SK-N-MC (cell line): Measurements from ENCODE around the gene RNU1-1.

Source experiments
- EZH2 ChIP-seq: fragments of 200-600 bp; sonication (generic); IDR thresholded peaks from one replicate; pipeline ENCODE4 v1.6.1; 2017; ENCODE audit warnings: antibody characterized with exemption
- POLR2AphosphoS5 ChIP-seq: IDR thresholded peaks from 2 replicates; pipeline ENCODE4 v1.6.1; 2012; ENCODE audit warnings: mild to moderate bottlenecking, low read depth, low read length, borderline replicate concordance

DNA sequence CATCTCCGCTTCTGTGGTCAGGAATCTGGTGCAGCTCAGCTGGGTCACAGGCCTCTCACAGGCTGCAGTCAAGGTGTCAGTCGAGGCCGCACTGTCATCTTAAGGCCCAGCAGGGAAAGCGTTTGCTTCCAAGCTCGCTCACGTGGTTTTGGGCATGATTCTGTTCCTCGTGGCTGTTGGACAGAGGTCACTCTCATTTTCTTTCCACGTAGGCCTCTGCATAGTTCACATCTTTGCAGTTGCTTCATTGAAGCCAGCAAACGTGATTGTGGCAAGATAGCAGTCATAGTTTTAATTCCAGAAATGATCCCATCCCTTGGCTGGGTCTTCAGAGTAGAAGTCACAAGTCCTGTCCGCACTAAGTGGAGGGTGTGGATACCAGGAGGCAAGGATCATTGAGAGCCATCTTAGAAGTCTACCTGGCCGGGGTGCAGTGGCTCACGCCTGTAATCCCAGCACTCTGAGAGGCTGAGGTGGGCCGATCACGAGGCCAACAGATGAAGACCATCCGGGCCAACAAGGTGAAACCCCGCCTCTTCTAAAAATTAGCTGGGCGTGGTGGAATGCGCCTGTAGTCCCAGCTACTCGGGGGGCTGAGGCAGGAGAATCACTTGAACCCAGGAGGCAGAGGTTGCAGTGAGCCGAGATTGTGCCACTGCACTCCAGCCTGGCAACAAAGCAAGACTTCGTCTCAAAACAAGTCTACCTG, 49.0 kb downstream of the RNU1-1 start:
- TF ChIP-seq POLR2AphosphoS5 (no peak), EZH2 (no peak)
